ENCODE results near the gene OR1S1.
"Not testable (repeated sequence)": the region's sequence is repeated elsewhere in the genome, so short reads cannot be mapped to it uniquely, and the experiment has no call there.

OR1S1 gene

DNA sequence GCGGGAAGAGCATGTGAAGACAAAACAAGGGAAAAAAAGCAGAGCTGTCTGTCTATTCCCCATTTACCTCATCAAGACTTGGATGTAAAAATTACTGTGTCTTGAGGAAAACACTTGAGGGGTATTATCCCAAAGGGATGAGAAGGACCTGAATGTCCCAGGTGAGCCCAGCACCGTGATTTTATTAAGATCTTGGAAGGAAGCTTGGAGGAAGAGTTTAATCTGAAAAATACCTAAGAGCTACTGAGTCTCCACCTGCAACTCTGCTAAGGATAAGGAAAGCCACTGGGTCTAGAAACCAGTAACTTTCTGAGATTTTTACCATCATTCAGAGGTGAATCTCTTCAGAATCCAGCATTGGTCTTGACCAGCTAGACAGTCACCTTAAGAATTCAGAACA is at the start of gene OR1S1:
TSS of gene OR1S1 (plus strand) at position 301 of the 400 bp plus-strand sequence.
- H3K27ac ChIP-seq (ENCODE audit: low read depth, low read length); H3K4me3 ChIP-seq (ENCODE audit: low read length); H3K27me3 ChIP-seq (ENCODE audit: control insufficient read depth, insufficient read depth, low read length); H3K9ac ChIP-seq (ENCODE audit: low read length); H3K4me1 ChIP-seq (ENCODE audit: control insufficient read depth, insufficient read depth, low read length); H3K36me3 ChIP-seq (ENCODE audit: control insufficient read depth, insufficient read depth, low read length): not testable (repeated sequence)

DNA sequence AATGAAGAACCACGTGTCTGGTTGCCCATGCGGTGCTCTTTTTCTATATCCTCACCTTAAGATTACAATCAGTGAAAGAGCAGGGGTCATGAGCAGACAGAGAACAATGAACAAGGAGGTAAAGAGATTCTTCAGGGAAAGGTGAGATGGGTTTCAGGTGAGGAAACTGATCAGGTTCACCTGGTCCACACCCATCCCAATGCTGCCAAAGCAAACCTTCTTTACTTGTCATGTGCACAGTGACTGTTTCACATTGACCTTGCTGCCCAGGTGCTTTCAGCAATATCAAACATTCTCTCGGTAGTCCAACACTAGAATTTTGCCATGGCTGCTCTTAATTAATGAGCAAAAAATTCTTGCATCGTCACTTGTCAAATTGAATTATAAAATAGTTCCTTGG is 48.1 kb upstream of the OR1S1 start:
- H3K36me3 ChIP-seq (ENCODE audit: control insufficient read depth, insufficient read depth, low read length) = no peaks in the 10 kb centered on the region
- H3K27ac ChIP-seq (ENCODE audit: low read depth, low read length) = no peak overlapping the region
- no peak overlapping the region for H3K9ac ChIP-seq (ENCODE audit: low read length)
- no peak overlapping the region for H3K4me3 ChIP-seq (ENCODE audit: low read length)
- no peaks in the 10 kb centered on the region for H3K27me3 ChIP-seq (ENCODE audit: control insufficient read depth, insufficient read depth, low read length)
- H3K4me1 ChIP-seq (ENCODE audit: control insufficient read depth, insufficient read depth, low read length) = no peaks in the 10 kb centered on the region

DNA sequence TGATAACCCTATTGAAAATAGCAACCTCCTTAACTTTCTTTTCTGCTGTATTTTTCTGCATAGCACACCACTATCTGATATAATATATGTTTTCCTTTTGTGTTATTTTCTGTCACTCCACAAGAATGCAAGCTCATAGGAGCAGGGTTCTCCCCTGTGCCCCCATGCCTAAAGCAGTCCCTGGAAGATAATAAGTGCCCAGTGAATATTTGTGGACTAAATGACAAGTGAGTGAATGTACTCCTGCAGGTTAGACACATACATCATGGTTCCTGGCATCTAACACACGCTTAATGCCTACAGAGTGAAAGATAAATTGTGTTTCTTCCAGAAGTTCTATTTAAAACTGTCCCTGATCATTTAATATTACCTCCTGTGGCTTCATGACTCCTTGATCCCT is 47.5 kb upstream of the OR1S1 start:
- Histone ChIP-seq H3K9ac (ENCODE audit: low read length) (no peak overlapping the region), H3K36me3 (ENCODE audit: control insufficient read depth, insufficient read depth, low read length) (no peaks in the 10 kb centered on the region), H3K4me3 (ENCODE audit: low read length) (no peak overlapping the region), H3K27ac (ENCODE audit: low read depth, low read length) (no peak overlapping the region), H3K27me3 (ENCODE audit: control insufficient read depth, insufficient read depth, low read length) (no peaks in the 10 kb centered on the region), H3K4me1 (ENCODE audit: control insufficient read depth, insufficient read depth, low read length) (no peaks in the 10 kb centered on the region)

DNA sequence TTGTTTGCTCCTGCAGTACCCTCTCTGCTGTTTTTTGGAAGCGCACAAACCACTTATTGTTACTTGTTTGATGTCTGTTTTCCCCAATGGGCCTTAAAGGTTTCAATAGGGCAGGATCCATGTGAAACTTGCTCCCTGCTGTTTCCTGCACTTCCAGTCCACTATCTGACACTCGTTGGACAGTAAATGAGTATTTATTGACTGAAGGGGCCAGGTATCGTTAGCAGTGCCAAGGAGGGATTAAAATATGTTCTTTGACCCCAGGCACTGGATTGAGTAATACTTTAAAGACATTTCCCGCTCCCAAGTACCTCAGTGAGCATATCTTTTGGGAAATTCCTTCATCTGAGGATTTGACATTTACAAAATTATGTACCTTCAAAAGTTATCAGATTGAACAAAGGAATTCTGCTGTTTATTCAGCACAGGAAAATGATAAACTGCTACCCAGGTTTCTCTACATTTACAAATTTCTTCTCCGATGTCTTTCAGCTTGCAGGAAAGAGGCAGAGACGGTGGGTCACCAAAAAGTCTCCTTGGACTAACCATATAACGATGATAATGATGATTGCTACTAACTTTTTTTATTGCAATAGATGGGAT is 46.9 kb upstream of the OR1S1 start:
- H3K9ac ChIP-seq (ENCODE audit: low read length) = no peak overlapping the region
- H3K27ac ChIP-seq (ENCODE audit: low read depth, low read length) = no peak overlapping the region
- no peak overlapping the region for H3K4me3 ChIP-seq (ENCODE audit: low read length)
- H3K4me1 ChIP-seq (ENCODE audit: control insufficient read depth, insufficient read depth, low read length) = no peaks in the 10 kb centered on the region
- H3K36me3 ChIP-seq (ENCODE audit: control insufficient read depth, insufficient read depth, low read length) = no peaks in the 10 kb centered on the region
- no peaks in the 10 kb centered on the region for H3K27me3 ChIP-seq (ENCODE audit: control insufficient read depth, insufficient read depth, low read length)

DNA sequence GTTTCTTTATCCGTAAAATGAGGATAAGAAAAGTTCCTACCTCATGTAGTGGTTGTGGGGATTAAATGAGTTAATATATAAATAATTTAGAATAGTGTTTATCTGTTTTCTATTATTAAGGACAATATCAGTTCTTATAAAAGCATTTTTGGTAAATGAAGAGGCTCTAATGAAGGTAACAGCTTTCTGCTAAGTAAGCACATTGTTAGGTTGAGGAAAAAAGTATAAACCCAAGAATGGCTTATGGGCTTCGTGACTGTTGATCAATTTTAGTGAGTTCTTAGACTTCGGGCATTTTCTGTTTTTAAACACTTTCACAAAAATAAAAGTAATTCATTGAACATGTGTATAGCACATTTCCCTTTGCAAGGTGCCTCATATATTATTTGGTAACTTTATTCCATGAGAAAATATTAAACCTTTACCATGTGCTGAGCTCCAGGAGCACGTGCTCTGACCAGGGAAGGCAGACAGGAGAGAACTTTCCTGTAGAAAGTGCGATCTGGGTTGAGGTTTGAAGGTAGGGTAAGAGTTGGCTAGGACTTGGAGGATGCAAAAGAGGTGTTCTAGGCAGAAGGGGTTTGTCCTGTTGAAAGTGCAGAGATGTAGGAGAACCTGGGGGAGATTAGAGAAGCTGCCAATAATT is 35.0 kb upstream of the OR1S1 start:
- Histone ChIP-seq H3K27me3 (ENCODE audit: control insufficient read depth, insufficient read depth, low read length) (no peaks in the 10 kb centered on the region), H3K36me3 (ENCODE audit: control insufficient read depth, insufficient read depth, low read length) (no peaks in the 10 kb centered on the region), H3K4me1 (ENCODE audit: control insufficient read depth, insufficient read depth, low read length) (no peaks in the 10 kb centered on the region), H3K27ac (ENCODE audit: low read depth, low read length) (no peak overlapping the region), H3K4me3 (ENCODE audit: low read length) (no peak overlapping the region), H3K9ac (ENCODE audit: low read length) (no peak overlapping the region)

DNA sequence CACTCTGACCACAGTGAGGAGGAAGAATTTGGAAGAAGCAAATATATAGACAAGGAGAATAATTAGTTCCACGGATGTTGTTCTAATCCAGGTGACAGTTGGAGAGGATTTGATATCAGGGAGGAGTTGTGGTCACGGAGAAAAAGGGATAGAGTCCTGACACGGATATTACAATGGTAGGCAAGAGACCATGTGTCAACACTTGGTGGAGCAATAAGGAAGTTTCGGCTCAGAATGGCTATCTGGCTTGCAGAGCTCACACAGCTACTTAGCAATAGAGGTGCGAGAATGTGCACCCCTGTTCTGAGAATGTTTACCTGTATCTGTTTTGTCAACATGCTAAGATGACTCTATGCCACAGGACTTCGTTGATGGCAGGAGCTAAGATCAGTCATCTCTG is 34.1 kb upstream of the OR1S1 start:
- H3K4me1 ChIP-seq (ENCODE audit: control insufficient read depth, insufficient read depth, low read length) = no peaks in the 10 kb centered on the region
- no peak overlapping the region for H3K27ac ChIP-seq (ENCODE audit: low read depth, low read length)
- H3K9ac ChIP-seq (ENCODE audit: low read length) = no peak overlapping the region
- no peaks in the 10 kb centered on the region for H3K27me3 ChIP-seq (ENCODE audit: control insufficient read depth, insufficient read depth, low read length)
- no peak overlapping the region for H3K4me3 ChIP-seq (ENCODE audit: low read length)
- H3K36me3 ChIP-seq (ENCODE audit: control insufficient read depth, insufficient read depth, low read length) = no peaks in the 10 kb centered on the region

DNA sequence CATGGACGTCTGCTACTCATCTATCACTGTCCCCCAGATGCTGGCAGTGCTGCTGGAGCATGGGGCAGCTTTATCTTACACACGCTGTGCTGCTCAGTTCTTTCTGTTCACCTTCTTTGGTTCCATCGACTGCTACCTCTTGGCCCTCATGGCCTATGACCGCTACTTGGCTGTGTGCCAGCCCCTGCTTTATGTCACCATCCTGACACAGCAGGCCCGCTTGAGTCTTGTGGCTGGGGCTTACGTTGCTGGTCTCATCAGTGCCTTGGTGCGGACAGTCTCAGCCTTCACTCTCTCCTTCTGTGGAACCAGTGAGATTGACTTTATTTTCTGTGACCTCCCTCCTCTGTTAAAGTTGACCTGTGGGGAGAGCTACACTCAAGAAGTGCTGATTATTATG is 32.9 kb upstream of the OR1S1 start:
- no peaks in the 10 kb centered on the region for H3K27me3 ChIP-seq (ENCODE audit: control insufficient read depth, insufficient read depth, low read length)
- no peak overlapping the region for H3K9ac ChIP-seq (ENCODE audit: low read length)
- H3K4me3 ChIP-seq (ENCODE audit: low read length) = no peak overlapping the region
- H3K27ac ChIP-seq (ENCODE audit: low read depth, low read length) = no peak overlapping the region
- H3K4me1 ChIP-seq (ENCODE audit: control insufficient read depth, insufficient read depth, low read length) = no peaks in the 10 kb centered on the region
- no peaks in the 10 kb centered on the region for H3K36me3 ChIP-seq (ENCODE audit: control insufficient read depth, insufficient read depth, low read length)

DNA sequence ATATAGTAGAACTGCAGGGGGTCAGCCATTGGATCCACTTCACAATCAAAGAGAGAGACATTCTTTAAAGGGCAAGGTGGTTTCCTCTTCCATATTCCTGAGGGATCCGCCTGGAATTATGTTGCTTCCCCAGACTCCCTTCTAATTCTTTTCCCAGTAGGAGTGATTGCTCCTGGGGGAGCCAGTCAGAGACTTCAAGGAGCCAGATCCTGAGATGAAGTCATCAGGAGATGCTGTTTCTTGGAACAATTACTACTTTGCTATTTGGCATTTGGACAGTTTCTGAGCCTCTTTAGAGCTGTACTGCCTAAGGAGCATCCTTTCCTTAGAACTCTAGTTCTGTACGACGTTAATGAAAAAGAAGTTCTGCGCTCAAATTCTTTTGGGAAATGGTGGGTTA is 25.6 kb upstream of the OR1S1 start:
- H3K27ac ChIP-seq (ENCODE audit: low read depth, low read length) = no peak overlapping the region
- no peaks in the 10 kb centered on the region for H3K27me3 ChIP-seq (ENCODE audit: control insufficient read depth, insufficient read depth, low read length)

DNA sequence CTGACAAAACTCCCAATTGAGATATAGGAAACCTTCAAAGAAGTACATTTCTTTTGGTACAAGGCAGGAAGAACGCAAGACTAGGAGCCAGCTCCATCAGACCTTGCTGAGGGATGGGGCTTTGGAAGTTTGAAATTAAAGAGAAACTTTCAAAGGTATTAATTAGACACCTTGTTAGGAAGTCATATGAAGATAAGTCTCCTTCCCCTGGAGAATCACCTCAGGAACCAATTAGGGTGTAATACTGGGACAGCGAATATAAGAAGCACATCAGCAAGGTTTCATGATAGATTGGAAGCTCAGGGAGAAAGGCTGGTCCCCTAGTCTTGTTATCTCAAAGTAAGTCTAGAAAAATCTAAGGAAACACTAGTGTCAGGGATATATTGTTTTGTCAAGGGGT is 23.8 kb upstream of the OR1S1 start, which contains the start of gene OR9Q2:
TSS of gene OR9Q2 (plus strand) at position 301 of the 400 bp plus-strand sequence. CDS start 1,421 bp downstream, outside the sequence.
- Histone ChIP-seq H3K27me3 (ENCODE audit: control insufficient read depth, insufficient read depth, low read length) (no peaks in the 10 kb centered on the region), H3K4me1 (ENCODE audit: control insufficient read depth, insufficient read depth, low read length) (no peaks in the 10 kb centered on the region), H3K4me3 (ENCODE audit: low read length) (no peak within 1 kb of the TSS), H3K27ac (ENCODE audit: low read depth, low read length) (no peak within 1 kb of the TSS), H3K36me3 (ENCODE audit: control insufficient read depth, insufficient read depth, low read length) (no peaks in the 10 kb centered on the region), H3K9ac (ENCODE audit: low read length) (no peak within 1 kb of the TSS)

More for the DNA sequence above, 25.6 kb upstream of the OR1S1 start:
- Histone ChIP-seq H3K4me1 (ENCODE audit: control insufficient read depth, insufficient read depth, low read length) (no peaks in the 10 kb centered on the region), H3K4me3 (ENCODE audit: low read length) (no peak overlapping the region), H3K36me3 (ENCODE audit: control insufficient read depth, insufficient read depth, low read length) (no peaks in the 10 kb centered on the region), H3K9ac (ENCODE audit: low read length) (no peak overlapping the region)

DNA sequence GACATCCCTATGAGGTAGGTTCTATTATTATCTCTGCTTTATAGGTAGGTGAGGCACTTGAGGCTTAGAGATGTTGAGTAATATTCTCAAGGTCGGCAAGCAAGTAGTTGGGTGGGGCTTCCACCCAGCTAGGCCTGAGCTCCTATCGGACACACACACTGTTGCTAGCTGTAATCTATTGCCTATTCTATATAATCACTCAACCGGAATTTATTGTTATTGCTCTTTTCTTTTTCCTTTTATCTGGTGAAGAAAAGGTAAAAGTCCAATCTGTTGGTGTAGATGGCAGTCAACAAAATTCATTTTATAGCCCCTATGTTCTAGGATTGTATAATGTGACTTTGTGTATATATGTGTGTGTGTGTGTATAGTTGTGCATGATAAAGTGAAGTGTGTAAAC is 20.3 kb upstream of the OR1S1 start:
- Histone ChIP-seq H3K4me1 (ENCODE audit: control insufficient read depth, insufficient read depth, low read length) (no peaks in the 10 kb centered on the region), H3K36me3 (ENCODE audit: control insufficient read depth, insufficient read depth, low read length) (no peaks in the 10 kb centered on the region), H3K27me3 (ENCODE audit: control insufficient read depth, insufficient read depth, low read length) (no peaks in the 10 kb centered on the region), H3K4me3 (ENCODE audit: low read length) (no peak overlapping the region), H3K9ac (ENCODE audit: low read length) (no peak overlapping the region), H3K27ac (ENCODE audit: low read depth, low read length) (no peak overlapping the region)

DNA sequence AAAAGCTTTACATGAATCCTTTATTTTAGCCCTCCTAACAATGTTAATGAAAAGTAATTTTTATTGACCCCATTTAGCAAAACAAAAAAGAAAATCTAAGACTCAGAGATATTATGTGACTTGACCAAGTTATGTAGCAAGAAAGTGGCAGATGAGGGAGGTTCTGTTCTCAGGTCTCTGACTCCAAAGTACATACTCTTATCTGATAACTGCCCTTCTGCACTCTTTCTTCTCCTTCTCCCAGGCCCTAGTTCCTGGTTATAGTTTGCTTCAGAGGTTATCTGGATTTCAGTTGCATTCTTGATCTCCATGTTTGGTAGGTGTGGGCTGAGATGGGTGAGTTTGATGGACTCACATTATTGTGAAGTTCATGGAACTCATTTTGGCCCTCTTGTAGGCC is 19.1 kb upstream of the OR1S1 start:
- Histone ChIP-seq H3K4me1 (ENCODE audit: control insufficient read depth, insufficient read depth, low read length) (no peaks in the 10 kb centered on the region), H3K4me3 (ENCODE audit: low read length) (no peak overlapping the region), H3K27ac (ENCODE audit: low read depth, low read length) (no peak overlapping the region), H3K27me3 (ENCODE audit: control insufficient read depth, insufficient read depth, low read length) (no peaks in the 10 kb centered on the region), H3K9ac (ENCODE audit: low read length) (no peak overlapping the region), H3K36me3 (ENCODE audit: control insufficient read depth, insufficient read depth, low read length) (no peaks in the 10 kb centered on the region)

DNA sequence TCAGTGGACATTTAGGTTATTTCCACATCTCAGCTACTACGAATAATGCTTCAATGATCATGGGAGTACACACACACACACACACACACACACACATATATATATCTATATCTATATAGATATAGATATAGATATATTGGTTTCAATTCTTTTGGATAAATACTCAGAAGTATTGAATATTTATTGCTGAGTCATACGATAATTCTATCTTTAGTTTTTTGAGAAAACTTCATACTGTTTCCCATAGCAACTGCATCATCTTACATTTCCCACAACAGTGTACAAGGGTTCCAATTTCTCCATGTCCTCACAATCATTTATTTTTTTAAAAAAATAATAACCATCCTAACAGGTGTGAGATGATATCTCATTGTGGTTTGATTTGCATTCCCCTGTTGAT is 16.6 kb upstream of the OR1S1 start:
- H3K4me3 ChIP-seq (ENCODE audit: low read length) = no peak overlapping the region
- no peaks in the 10 kb centered on the region for H3K36me3 ChIP-seq (ENCODE audit: control insufficient read depth, insufficient read depth, low read length)
- H3K27ac ChIP-seq (ENCODE audit: low read depth, low read length) = no peak overlapping the region

DNA sequence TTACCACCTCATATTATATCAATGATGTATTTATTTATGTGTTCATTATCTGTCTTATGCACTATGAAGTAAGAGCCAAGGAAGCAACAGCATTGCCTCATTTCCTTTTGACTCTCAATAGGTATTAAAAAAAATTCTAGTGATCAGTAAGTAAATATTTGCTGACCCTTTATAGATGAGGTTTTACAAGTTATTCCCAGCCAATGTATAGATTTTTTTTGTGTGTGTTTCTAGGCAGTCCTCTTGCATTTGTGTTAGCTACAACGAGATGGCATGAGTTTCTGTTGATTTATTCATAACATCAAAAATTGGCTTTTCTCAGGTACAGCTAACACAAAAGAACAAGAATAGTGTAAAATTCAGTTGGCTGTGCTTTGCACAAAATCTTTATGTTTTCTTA is 13.2 kb upstream of the OR1S1 start:
- Histone ChIP-seq H3K36me3 (ENCODE audit: control insufficient read depth, insufficient read depth, low read length) (no peaks in the 10 kb centered on the region), H3K27ac (ENCODE audit: low read depth, low read length) (no peak overlapping the region), H3K9ac (ENCODE audit: low read length) (no peak overlapping the region), H3K4me1 (ENCODE audit: control insufficient read depth, insufficient read depth, low read length) (no peaks in the 10 kb centered on the region), H3K27me3 (ENCODE audit: control insufficient read depth, insufficient read depth, low read length) (no peaks in the 10 kb centered on the region), H3K4me3 (ENCODE audit: low read length) (no peak overlapping the region)

More for the DNA sequence above, 16.6 kb upstream of the OR1S1 start:
- Histone ChIP-seq H3K4me1 (ENCODE audit: control insufficient read depth, insufficient read depth, low read length) (no peaks in the 10 kb centered on the region), H3K27me3 (ENCODE audit: control insufficient read depth, insufficient read depth, low read length) (no peaks in the 10 kb centered on the region), H3K9ac (ENCODE audit: low read length) (no peak overlapping the region)

All from rectal smooth muscle tissue (tissue), 1 donor.